Nephron progenitor cell (in vitro differentiated cells): ENCODE measurements around the gene TELO2.

Experiments
- DNase-seq: peaks from one replicate; pipeline ENCODE4 v3.0.0; 2021
- H3K27ac Mint-ChIP-seq: 2 replicates; pipeline ENCODE4 v1.8.0; 2021; ENCODE audit warnings: mild to moderate bottlenecking, moderate library complexity, mixed read lengths
- H3K27me3 Mint-ChIP-seq: 2 replicates; pipeline ENCODE4 v1.8.0; 2021; ENCODE audit warnings: mild to moderate bottlenecking, low read depth, mixed read lengths; ENCODE audit not compliant: poor library complexity
- H3K36me3 Mint-ChIP-seq: 2 replicates; pipeline ENCODE4 v1.8.0; 2021; ENCODE audit warnings: low read depth, mixed read lengths
- H3K4me1 Mint-ChIP-seq: 2 replicates; pipeline ENCODE4 v1.8.0; 2021; ENCODE audit warnings: mixed read lengths
- H3K4me3 Mint-ChIP-seq: 2 replicates; pipeline ENCODE4 v1.8.0; 2021; ENCODE audit warnings: mild to moderate bottlenecking, moderate library complexity, mixed read lengths
- H3K9me3 Mint-ChIP-seq: 2 replicates; pipeline ENCODE4 v1.8.0; 2021; ENCODE audit warnings: mild to moderate bottlenecking, moderate library complexity, mixed read lengths
- CTCF ChIP-seq: fragments of 200-600 bp; sonication (generic); IDR thresholded peaks from 2 replicates; pipeline ENCODE4 v1.5.0; 2021; ENCODE audit warnings: antibody characterized with exemption

Gene TELO2

GRCh38 chr16:1554826-1555445 is 61.8 kb downstream of the TELO2 start:
- Mint-ChIP-seq H3K36me3 (peaks cover 45% of the 10 kb centered on the region), H3K27me3 (peaks cover 4% of the 10 kb centered on the region), H3K4me1 (peaks cover 19% of the 10 kb centered on the region), H3K27ac (no peak overlapping the region), H3K4me3 (no peak overlapping the region), H3K9me3 (no peaks in the 10 kb centered on the region)
- DNase-seq = no peak
- no peak for TF ChIP-seq CTCF

GRCh38 chr16:1556254-1556653 is 63.1 kb downstream of the TELO2 start:
- Mint-ChIP-seq H3K36me3 (peaks cover 47% of the 10 kb centered on the region), H3K9me3 (no peaks in the 10 kb centered on the region), H3K4me3 (no peak overlapping the region), H3K27me3 (peaks cover 6% of the 10 kb centered on the region), H3K4me1 (peaks cover 15% of the 10 kb centered on the region), H3K27ac (no peak overlapping the region)
- no peak for TF ChIP-seq CTCF
- no peak for DNase-seq

- no peak for TF ChIP-seq CTCF
- peaks cover 15% of the 10 kb centered on the region for H3K4me1 Mint-ChIP-seq
- no peaks in the 10 kb centered on the region for H3K9me3 Mint-ChIP-seq
- no peak overlapping the region for H3K27ac Mint-ChIP-seq
- H3K4me3 Mint-ChIP-seq = no peak overlapping the region
- peaks cover 52% of the 10 kb centered on the region for H3K36me3 Mint-ChIP-seq
- DNase-seq = no peak
- H3K27me3 Mint-ChIP-seq = peaks cover 6% of the 10 kb centered on the region
Observed at GRCh38 chr16:1557074-1557473, 63.9 kb downstream of the TELO2 start.

GRCh38 chr16:1557576-1557975 is 64.4 kb downstream of the TELO2 start:
- Mint-ChIP-seq H3K4me1 (peaks cover 10% of the 10 kb centered on the region), H3K36me3 (peaks cover 52% of the 10 kb centered on the region), H3K4me3 (no peak overlapping the region), H3K27ac (no peak overlapping the region), H3K9me3 (no peaks in the 10 kb centered on the region), H3K27me3 (peaks cover 3% of the 10 kb centered on the region)
- DNase-seq = no peak
- no peak for TF ChIP-seq CTCF

GRCh38 chr16:1559446-1559975 is 66.4 kb downstream of the TELO2 start:
- Mint-ChIP-seq H3K4me3 (no peak overlapping the region), H3K4me1 (peaks cover 10% of the 10 kb centered on the region), H3K36me3 (peaks cover 40% of the 10 kb centered on the region), H3K27me3 (peaks cover 3% of the 10 kb centered on the region), H3K27ac (no peak overlapping the region), H3K9me3 (no peaks in the 10 kb centered on the region)
- no peak for DNase-seq
- no peak for TF ChIP-seq CTCF
